Neuronal stem cell (in vitro differentiated cells): Measurements from ENCODE around the gene ABCA7.

Experiments
- DNase-seq: peaks from one replicate; pipeline ENCODE4 v3.0.0-alpha.2; 2013; ENCODE audit warnings: low spot score
- H2AFZ ChIP-seq: one replicate; pipeline ENCODE4 v1.6.1; 2013; ENCODE audit warnings: mild to moderate bottlenecking, low read length, inconsistent platforms
- H2AK5ac ChIP-seq: 2 replicates; pipeline ENCODE4 v1.6.1; 2013; ENCODE audit warnings: low read depth, mild to moderate bottlenecking, inconsistent platforms, low read length, moderate library complexity, mixed read lengths
- H2BK120ac ChIP-seq: 2 replicates; pipeline ENCODE4 v1.6.1; 2013; ENCODE audit warnings: low read depth, mild to moderate bottlenecking, inconsistent platforms, low read length, moderate library complexity, mixed read lengths
- H2BK12ac ChIP-seq: one replicate; pipeline ENCODE4 v1.6.1; 2013; ENCODE audit warnings: low read length, inconsistent platforms
- H2BK15ac ChIP-seq: 2 replicates; pipeline ENCODE4 v1.6.1; 2013; ENCODE audit warnings: mild to moderate bottlenecking, low read length, inconsistent platforms, mixed read lengths
- H2BK5ac ChIP-seq: one replicate; pipeline ENCODE4 v1.6.1; 2013; ENCODE audit warnings: inconsistent platforms, mild to moderate bottlenecking, low read length, moderate library complexity
- H3K14ac ChIP-seq: one replicate; pipeline ENCODE4 v1.6.1; 2013; ENCODE audit warnings: low read length, inconsistent platforms
- H3K18ac ChIP-seq: 2 replicates; pipeline ENCODE4 v1.6.1; 2013; ENCODE audit warnings: low read length, inconsistent platforms
- H3K23ac ChIP-seq: 2 replicates; pipeline ENCODE4 v1.6.1; 2013; ENCODE audit warnings: low read depth, mild to moderate bottlenecking, mixed read lengths, low read length, inconsistent platforms; ENCODE audit not compliant: poor library complexity
- H3K27ac ChIP-seq: replicated peaks from 3 replicates; pipeline ENCODE4 v1.5.1; 2013; ENCODE audit warnings: low read length, inconsistent platforms
- H3K27me3 ChIP-seq, 3 experiments: 2 replicates each; pipeline ENCODE4 v1.6.1; 2013; ENCODE audit warnings: low read length in 3 of 3, mild to moderate bottlenecking in 2 of 3, inconsistent platforms in 1 of 3, low read depth in 1 of 3, mixed read lengths in 1 of 3, moderate library complexity in 1 of 3; ENCODE audit not compliant: control insufficient read depth in 3 of 3, insufficient read depth in 3 of 3
- H3K36me3 ChIP-seq, 2 donors: replicated peaks in 1 of 2; 2 replicates each; pipeline ENCODE4 v1.6.1; 2013; ENCODE audit warnings: low read length in 2 of 2; ENCODE audit not compliant: control insufficient read depth in 2 of 2, insufficient read depth in 2 of 2
- H3K4ac ChIP-seq: 2 replicates; pipeline ENCODE4 v1.6.1; 2013; ENCODE audit warnings: inconsistent platforms, mild to moderate bottlenecking, low read length, moderate library complexity
- H3K4me1 ChIP-seq, 2 donors: 1 replicate in 1 of 2; 2 replicates in 1 of 2; pipeline ENCODE4 v1.6.1; 2013; ENCODE audit warnings: low read length in 2 of 2, low read depth in 1 of 2; ENCODE audit not compliant: control insufficient read depth in 2 of 2, insufficient read depth in 1 of 2
- H3K4me2 ChIP-seq: one replicate; pipeline ENCODE4 v1.6.1; 2013; ENCODE audit warnings: mild to moderate bottlenecking, low read length, inconsistent platforms; ENCODE audit not compliant: insufficient read depth, poor library complexity, severe bottlenecking
- H3K4me3 ChIP-seq, 2 donors: 2 replicates each; pipeline ENCODE4 v1.5.1; 2013; ENCODE audit warnings: low read length in 2 of 2, mild to moderate bottlenecking in 2 of 2, inconsistent platforms in 1 of 2, moderate library complexity in 1 of 2
- H3K79me1 ChIP-seq: one replicate; pipeline ENCODE4 v1.6.1; 2013; ENCODE audit warnings: low read depth, mild to moderate bottlenecking, inconsistent platforms, low read length, moderate library complexity
- H3K9ac ChIP-seq: one replicate; pipeline ENCODE4 v1.6.1; 2013; ENCODE audit warnings: mild to moderate bottlenecking, low read depth, low read length, inconsistent platforms; ENCODE audit not compliant: poor library complexity
- H3K9me3 ChIP-seq, 2 donors: replicated peaks in 1 of 2; 2 replicates each; pipeline versions ENCODE3 to v1.6.1; 2013; ENCODE audit warnings: low read length in 2 of 2, mild to moderate bottlenecking in 2 of 2, inconsistent platforms in 1 of 2, low read depth in 1 of 2, mixed read lengths in 1 of 2, moderate library complexity in 1 of 2; ENCODE audit not compliant: control insufficient read depth in 2 of 2, insufficient read depth in 1 of 2
- H4K8ac ChIP-seq: one replicate; pipeline ENCODE4 v1.6.1; 2013; ENCODE audit warnings: low read depth, mild to moderate bottlenecking, inconsistent platforms, low read length, moderate library complexity
- H4K91ac ChIP-seq: one replicate; pipeline ENCODE4 v1.6.1; 2013; ENCODE audit warnings: low read length, low read depth, mild to moderate bottlenecking, inconsistent platforms; ENCODE audit not compliant: poor library complexity
- WGBS, 2 donors: extraction: QIAGEN DNeasy Blood & Tissue Kit; methylation state at CpG; one replicate each; pipeline ENCODE4 v1.1.7; 2013; ENCODE audit warnings: missing lambda C conversion rate in 2 of 2, mixed read lengths in 1 of 2; ENCODE audit not compliant: insufficient read length in 2 of 2, insufficient replicate concordance in 1 of 2; ENCODE audit errors: extremely low coverage in 2 of 2; 5-methylcytosine and 5-hydroxymethylcytosine counted together

Gene ABCA7

GRCh38 chr19:1068009-1069001, 28.4 kb downstream of the ABCA7 start:
- H3K36me3 ChIP-seq = peaks cover 0 to 8% of the 10 kb centered on the region in 2 donors
- peak overlapping the region; percentile 53 for H2BK5ac ChIP-seq
- no CpG with 5 or more reads among the region's 45 CpGs for whole genome bisulfite sequencing, 2 donors
- peaks cover 8 to 12% of the 10 kb centered on the region in 2 donors for H3K4me1 ChIP-seq
- H2AFZ ChIP-seq = no peak overlapping the region
- H4K8ac ChIP-seq = no peak overlapping the region
- no peak for DNase-seq
- H3K4me2 ChIP-seq = no peak overlapping the region
- peak overlapping the region; percentile 53 for H4K91ac ChIP-seq
- H2BK15ac ChIP-seq = peak overlapping the region; percentile 92
- peak overlapping the region; percentile 60 for H3K9ac ChIP-seq
- H3K14ac ChIP-seq = no peak overlapping the region
- peaks cover 5% of the 10 kb centered on the region for H3K79me1 ChIP-seq
- no peak overlapping the region for H2BK120ac ChIP-seq
- H3K9me3 ChIP-seq = peaks cover 0 to 3% of the 10 kb centered on the region in 2 donors
- peaks cover 4 to 49% (median 46%) of the 10 kb centered on the region in 3 experiments for H3K27me3 ChIP-seq
- H3K18ac ChIP-seq = no peak overlapping the region
- no peak overlapping the region for H3K27ac ChIP-seq
- peak overlapping the region; percentile 97 for H2AK5ac ChIP-seq
- H3K4ac ChIP-seq = no peak overlapping the region
- peak overlapping the region; percentile 55 for H3K23ac ChIP-seq
- no peak overlapping the region for H3K4me3 ChIP-seq
- peak overlapping the region; percentile 94 for H2BK12ac ChIP-seq

GRCh38 chr19:1069009-1069779, 29.3 kb downstream of the ABCA7 start:
- Histone ChIP-seq H2AK5ac (peak overlapping the region; percentile 97), H3K9ac (peak overlapping the region; percentile 55), H3K79me1 (peaks cover 8% of the 10 kb centered on the region), H3K4me1 (peaks cover 8 to 12% of the 10 kb centered on the region in 2 donors), H3K9me3 (no peaks in the 10 kb centered on the region), H3K4me2 (no peak overlapping the region), H3K23ac (peak overlapping the region; percentile 67), H4K91ac (no peak overlapping the region), H3K36me3 (peaks cover 0 to 16% of the 10 kb centered on the region in 2 donors), H3K14ac (no peak overlapping the region), H3K4ac (no peak overlapping the region), H4K8ac (no peak overlapping the region), H2BK5ac (peak overlapping the region; percentile 82), H2BK15ac (peak overlapping the region; percentile 73), H3K4me3 (peak overlapping the region in 1 of 2 donors; percentile 40), H2BK120ac (peak overlapping the region; percentile 6), H3K27ac (no peak overlapping the region), H2AFZ (no peak overlapping the region), H3K27me3 (peaks cover 4 to 47% (median 46%) of the 10 kb centered on the region in 3 experiments), H2BK12ac (peak overlapping the region; percentile 73), H3K18ac (peak overlapping the region; percentile 11)
- no CpG with 5 or more reads among the region's 25 CpGs for WGBS, 2 donors
- DNase-seq = no peak

- H3K36me3 ChIP-seq = peaks cover 0 to 21% of the 10 kb centered on the region in 2 donors
- peak overlapping the region; percentile 64 for H3K18ac ChIP-seq
- no peak overlapping the region for H2BK120ac ChIP-seq
- WGBS, 2 donors = no CpG with 5 or more reads among the region's 21 CpGs
- H3K79me1 ChIP-seq = peaks cover 8% of the 10 kb centered on the region
- H3K4me3 ChIP-seq = peak overlapping the region; percentile 52 to 86
- no peak overlapping the region for H3K27ac ChIP-seq
- H3K27me3 ChIP-seq = peaks cover 4 to 40% (median 38%) of the 10 kb centered on the region in 3 experiments
- H3K9me3 ChIP-seq = no peaks in the 10 kb centered on the region
- peak overlapping the region; percentile 24 for H2AK5ac ChIP-seq
- DNase-seq = no peak
- H2BK5ac ChIP-seq = peak overlapping the region; percentile 94
- peak overlapping the region; percentile 14 for H2BK15ac ChIP-seq
- H4K91ac ChIP-seq = no peak overlapping the region
- H3K4me2 ChIP-seq = peak overlapping the region; percentile 86
- H2AFZ ChIP-seq = peak overlapping the region; percentile 87
- no peak overlapping the region for H3K4ac ChIP-seq
- H3K9ac ChIP-seq = no peak overlapping the region
- H3K4me1 ChIP-seq = peaks cover 5 to 8% of the 10 kb centered on the region in 2 donors
- H4K8ac ChIP-seq = no peak overlapping the region
- no peak overlapping the region for H2BK12ac ChIP-seq
- H3K23ac ChIP-seq = peak overlapping the region; percentile 22
- H3K14ac ChIP-seq = no peak overlapping the region
These were observed 30.6 kb downstream of the ABCA7 start for GRCh38 chr19:1070576-1070930.
